Liver (tissue), 9 donors: ENCODE data around the gene SPAG16. TPM values are rescaled to one million over a fixed set of nuclear protein-coding genes. Genes with fewer than 3 reads are reported as not detected.

Experiments used
- DNase-seq: peaks from one replicate; pipeline ENCODE4 v3.0.0-alpha.2; 2017; ENCODE audit warnings: low spot score
- H3K27ac ChIP-seq, 2 donors: one replicate each; pipeline ENCODE4 v1.7.0; 2013; ENCODE audit warnings: inconsistent platforms in 2 of 2, low read length in 2 of 2, control low read depth in 1 of 2, low read depth in 1 of 2, mild to moderate bottlenecking in 1 of 2
- H3K27me3 ChIP-seq, 4 donors: one replicate each; pipeline versions ENCODE4 v1.6.1 to v1.7.0; 2013; ENCODE audit warnings: low read length in 3 of 4, inconsistent platforms in 1 of 4, mild to moderate bottlenecking in 1 of 4, moderate library complexity in 1 of 4; ENCODE audit not compliant: control insufficient read depth in 4 of 4, insufficient read depth in 4 of 4
- H3K36me3 ChIP-seq, 4 donors: one replicate each; pipeline versions ENCODE4 v1.6.1 to v1.7.0; 2013; ENCODE audit warnings: low read length in 3 of 4, mild to moderate bottlenecking in 3 of 4, low read depth in 1 of 4, moderate library complexity in 1 of 4; ENCODE audit not compliant: control insufficient read depth in 4 of 4, insufficient read depth in 3 of 4
- H3K4me1 ChIP-seq, 4 donors: one replicate each; pipeline versions ENCODE4 v1.6.1 to v1.7.0; 2013; ENCODE audit warnings: low read length in 3 of 4, mild to moderate bottlenecking in 3 of 4, moderate library complexity in 1 of 4; ENCODE audit not compliant: control insufficient read depth in 4 of 4, insufficient read depth in 4 of 4
- H3K4me3 ChIP-seq, 3 donors: one replicate each; pipeline versions ENCODE4 v1.6.1 to v1.7.0; 2013; ENCODE audit warnings: low read length in 3 of 3, control low read depth in 1 of 3, low read depth in 1 of 3, mild to moderate bottlenecking in 1 of 3
- H3K9ac ChIP-seq, 2 donors: one replicate each; pipeline ENCODE4 v1.7.0; 2013; ENCODE audit warnings: low read length in 2 of 2, mild to moderate bottlenecking in 2 of 2, moderate library complexity in 2 of 2, control low read depth in 1 of 2, low read depth in 1 of 2
- H3K9me3 ChIP-seq, 4 donors: one replicate each; pipeline versions ENCODE4 v1.6.1 to v1.7.0; 2013; ENCODE audit warnings: low read length in 3 of 4; ENCODE audit not compliant: control insufficient read depth in 4 of 4
- EGR1 ChIP-seq, 2 donors: IDR thresholded peaks; 2 replicates each; pipeline ENCODE4 v1.6.1; 2016 to 2018; ENCODE audit warnings: antibody characterized with exemption in 2 of 2, low read depth in 2 of 2
- FOXA1 ChIP-seq: IDR thresholded peaks from 2 replicates; pipeline ENCODE4 v1.6.1; 2016; ENCODE audit warnings: antibody characterized with exemption
- FOXA2 ChIP-seq: IDR thresholded peaks from 2 replicates; pipeline ENCODE4 v1.6.1; 2016; ENCODE audit warnings: antibody characterized with exemption
- GABPA ChIP-seq, 2 donors: IDR thresholded peaks in 1 of 2; conservative IDR thresholded peaks in 1 of 2; 2 replicates each; pipeline ENCODE4 v1.6.1; 2016; ENCODE audit warnings: antibody characterized with exemption in 2 of 2, mild to moderate bottlenecking in 1 of 2, moderate library complexity in 1 of 2
- HNF4A ChIP-seq, 2 donors: conservative IDR thresholded peaks; 2 replicates each; pipeline ENCODE4 v1.6.1; 2016; ENCODE audit warnings: antibody characterized with exemption in 2 of 2, mild to moderate bottlenecking in 2 of 2
- HNF4G ChIP-seq: IDR thresholded peaks from 2 replicates; pipeline ENCODE4 v1.6.1; 2016; ENCODE audit warnings: antibody characterized with exemption
- NR2F2 ChIP-seq: IDR thresholded peaks from 2 replicates; pipeline ENCODE4 v1.6.1; 2016; ENCODE audit warnings: antibody characterized with exemption
- RAD21 ChIP-seq, 2 donors: IDR thresholded peaks; 2 replicates each; pipeline ENCODE4 v1.6.1; 2016; ENCODE audit warnings: antibody characterized with exemption in 2 of 2, mild to moderate bottlenecking in 2 of 2
- RXRA ChIP-seq, 2 donors: IDR thresholded peaks; 2 replicates each; pipeline ENCODE4 v1.6.1; 2017 to 2018; ENCODE audit warnings: antibody characterized with exemption in 2 of 2, mild to moderate bottlenecking in 1 of 2
- SP1 ChIP-seq: IDR thresholded peaks from 2 replicates; pipeline ENCODE4 v1.6.1; 2018; ENCODE audit warnings: antibody characterized with exemption, mild to moderate bottlenecking
- TAF1 ChIP-seq: conservative IDR thresholded peaks from 2 replicates; pipeline ENCODE4 v1.6.1; 2016; ENCODE audit warnings: antibody characterized with exemption, mild to moderate bottlenecking
- YY1 ChIP-seq: IDR thresholded peaks from 2 replicates; pipeline ENCODE4 v1.6.1; 2016; ENCODE audit warnings: antibody characterized with exemption, mild to moderate bottlenecking
- ZBTB33 ChIP-seq: IDR thresholded peaks from 2 replicates; pipeline ENCODE4 v1.6.1; 2016; ENCODE audit warnings: antibody characterized with exemption
- WGBS: extraction: QIAGEN DNeasy Blood & Tissue Kit; methylation state at CpG from one replicate; pipeline ENCODE4 v1.1.7; 2013; 5-methylcytosine and 5-hydroxymethylcytosine counted together
- polyA plus RNA-seq, 2 donors: library from polyadenylated mRNA; stranded (reverse) in 1 of 2; unstranded in 1 of 2; fragments of 200-250 nt in 1 of 2; fragments of >200 nt in 1 of 2; fragmentation: Nextera tagmentation in 1 of 2; extraction: Ambion mirVana in 1 of 2; gene quantifications; one replicate each; pipeline versions ENCODE4 v1.2.1 to v1.2.3, GENCODE V29; 2013 to 2015
- total RNA-seq, 2 donors: library from RNA; depleted of rRNA; stranded (reverse); fragments of >200 nt; gene quantifications; one replicate each; pipeline ENCODE4 v1.2.3, GENCODE V29; 2014
- TF ChIP-seq, protein P1 (sequence below): IDR thresholded peaks from 2 replicates; pipeline ENCODE4 v1.6.1; 2016; ENCODE audit warnings: antibody characterized with exemption, mild to moderate bottlenecking
- TF ChIP-seq, protein P2 (sequence below): IDR thresholded peaks from 2 replicates; pipeline ENCODE4 v1.6.1; 2016; ENCODE audit warnings: antibody characterized with exemption
- TF ChIP-seq, protein P3 (sequence below): fragments of 150-350 bp; IDR thresholded peaks from 2 replicates; pipeline ENCODE4 v1.5.1; 2017; ENCODE audit warnings: improper control_type of control experiment, low read depth, low read length; ENCODE audit not compliant: missing input control
- donor health status: healthy.
- donor health status: healthy.
- donor health status: healthy.
- donor health status: healthy.
- donor health status: healthy.

The SPAG16 gene
- total and polyA plus RNA-seq, 4 donors = 6.4 to 12.7 (median 11.4) TPM

DNA sequence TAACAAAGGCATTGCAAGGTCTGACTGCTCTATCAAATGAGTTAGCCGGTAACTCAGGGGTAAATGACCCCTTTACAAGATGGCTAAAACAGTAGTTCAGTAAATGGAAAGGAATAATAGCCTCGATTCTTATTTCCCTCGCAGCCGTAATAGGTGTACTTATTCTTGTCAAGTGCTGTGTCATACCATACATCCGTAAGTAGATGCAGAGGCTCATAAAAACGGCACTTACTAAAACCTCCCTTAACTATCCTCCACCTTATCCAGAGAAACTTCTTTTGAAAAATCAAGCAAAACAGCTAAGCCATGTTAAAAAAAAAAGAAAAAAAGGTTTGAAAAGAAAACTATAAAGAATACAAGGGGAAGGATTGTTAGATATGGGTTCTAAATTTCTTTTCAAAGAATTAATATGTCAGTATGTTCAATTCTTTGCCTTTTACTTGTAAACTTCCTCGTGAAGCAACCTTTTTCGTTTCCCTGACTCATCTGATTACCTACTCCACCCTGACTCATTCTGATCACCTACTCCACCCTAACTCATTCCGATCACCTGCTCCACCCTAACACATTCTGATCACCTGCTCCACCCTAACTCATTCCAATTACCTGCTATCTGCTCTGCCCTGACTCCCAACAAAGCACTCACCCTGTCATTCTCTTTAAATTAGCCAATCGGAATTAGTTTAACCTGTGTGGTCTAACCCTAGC, 127.5 kb downstream of the SPAG16 start:
- DNase-seq = no peak
- WGBS = 84% methylated on average over 10 of the region's 10 CpGs
- no peak for TF ChIP-seq YY1
- no peak for TF ChIP-seq FOXA2
- TF ChIP-seq, protein P1, sequence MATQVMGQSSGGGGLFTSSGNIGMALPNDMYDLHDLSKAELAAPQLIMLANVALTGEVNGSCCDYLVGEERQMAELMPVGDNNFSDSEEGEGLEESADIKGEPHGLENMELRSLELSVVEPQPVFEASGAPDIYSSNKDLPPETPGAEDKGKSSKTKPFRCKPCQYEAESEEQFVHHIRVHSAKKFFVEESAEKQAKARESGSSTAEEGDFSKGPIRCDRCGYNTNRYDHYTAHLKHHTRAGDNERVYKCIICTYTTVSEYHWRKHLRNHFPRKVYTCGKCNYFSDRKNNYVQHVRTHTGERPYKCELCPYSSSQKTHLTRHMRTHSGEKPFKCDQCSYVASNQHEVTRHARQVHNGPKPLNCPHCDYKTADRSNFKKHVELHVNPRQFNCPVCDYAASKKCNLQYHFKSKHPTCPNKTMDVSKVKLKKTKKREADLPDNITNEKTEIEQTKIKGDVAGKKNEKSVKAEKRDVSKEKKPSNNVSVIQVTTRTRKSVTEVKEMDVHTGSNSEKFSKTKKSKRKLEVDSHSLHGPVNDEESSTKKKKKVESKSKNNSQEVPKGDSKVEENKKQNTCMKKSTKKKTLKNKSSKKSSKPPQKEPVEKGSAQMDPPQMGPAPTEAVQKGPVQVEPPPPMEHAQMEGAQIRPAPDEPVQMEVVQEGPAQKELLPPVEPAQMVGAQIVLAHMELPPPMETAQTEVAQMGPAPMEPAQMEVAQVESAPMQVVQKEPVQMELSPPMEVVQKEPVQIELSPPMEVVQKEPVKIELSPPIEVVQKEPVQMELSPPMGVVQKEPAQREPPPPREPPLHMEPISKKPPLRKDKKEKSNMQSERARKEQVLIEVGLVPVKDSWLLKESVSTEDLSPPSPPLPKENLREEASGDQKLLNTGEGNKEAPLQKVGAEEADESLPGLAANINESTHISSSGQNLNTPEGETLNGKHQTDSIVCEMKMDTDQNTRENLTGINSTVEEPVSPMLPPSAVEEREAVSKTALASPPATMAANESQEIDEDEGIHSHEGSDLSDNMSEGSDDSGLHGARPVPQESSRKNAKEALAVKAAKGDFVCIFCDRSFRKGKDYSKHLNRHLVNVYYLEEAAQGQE = no peak
- no peak for TF ChIP-seq RAD21 (IDR thresholded peaks at IDR 0.05)
- no peak for TF ChIP-seq GABPA (IDR thresholded peaks at IDR 0.05 in 1 of 2, conservative IDR thresholded peaks at IDR 0.05 in 1 of 2)
- no peak for TF ChIP-seq TAF1
- TF ChIP-seq, protein P2, sequence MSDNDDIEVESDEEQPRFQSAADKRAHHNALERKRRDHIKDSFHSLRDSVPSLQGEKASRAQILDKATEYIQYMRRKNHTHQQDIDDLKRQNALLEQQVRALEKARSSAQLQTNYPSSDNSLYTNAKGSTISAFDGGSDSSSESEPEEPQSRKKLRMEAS = no peak
- no peak for TF ChIP-seq SP1
- no peak for TF ChIP-seq RXRA (IDR thresholded peaks at IDR 0.05)
- TF ChIP-seq EGR1 (IDR thresholded peaks at IDR 0.05; ENCODE audit: low read depth in 2 of 2) = no peak
- TF ChIP-seq ZBTB33 = no peak
- TF ChIP-seq NR2F2 = no peak
- TF ChIP-seq FOXA1 = no peak
- TF ChIP-seq HNF4G = no peak
- TF ChIP-seq, protein P3, sequence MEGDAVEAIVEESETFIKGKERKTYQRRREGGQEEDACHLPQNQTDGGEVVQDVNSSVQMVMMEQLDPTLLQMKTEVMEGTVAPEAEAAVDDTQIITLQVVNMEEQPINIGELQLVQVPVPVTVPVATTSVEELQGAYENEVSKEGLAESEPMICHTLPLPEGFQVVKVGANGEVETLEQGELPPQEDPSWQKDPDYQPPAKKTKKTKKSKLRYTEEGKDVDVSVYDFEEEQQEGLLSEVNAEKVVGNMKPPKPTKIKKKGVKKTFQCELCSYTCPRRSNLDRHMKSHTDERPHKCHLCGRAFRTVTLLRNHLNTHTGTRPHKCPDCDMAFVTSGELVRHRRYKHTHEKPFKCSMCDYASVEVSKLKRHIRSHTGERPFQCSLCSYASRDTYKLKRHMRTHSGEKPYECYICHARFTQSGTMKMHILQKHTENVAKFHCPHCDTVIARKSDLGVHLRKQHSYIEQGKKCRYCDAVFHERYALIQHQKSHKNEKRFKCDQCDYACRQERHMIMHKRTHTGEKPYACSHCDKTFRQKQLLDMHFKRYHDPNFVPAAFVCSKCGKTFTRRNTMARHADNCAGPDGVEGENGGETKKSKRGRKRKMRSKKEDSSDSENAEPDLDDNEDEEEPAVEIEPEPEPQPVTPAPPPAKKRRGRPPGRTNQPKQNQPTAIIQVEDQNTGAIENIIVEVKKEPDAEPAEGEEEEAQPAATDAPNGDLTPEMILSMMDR = no peak
- Histone ChIP-seq H3K9ac (no peak overlapping the region), H3K27me3 (no peaks in the 10 kb centered on the region), H3K27ac (no peak overlapping the region), H3K4me1 (no peaks in the 10 kb centered on the region), H3K36me3 (no peaks in the 10 kb centered on the region), H3K4me3 (no peak overlapping the region), H3K9me3 (no peaks in the 10 kb centered on the region)

GRCh38 chr2:213415093-213415492, 130.8 kb downstream of the SPAG16 start:
- 92% methylated on average over 1 of the region's 1 CpG for WGBS
- Histone ChIP-seq H3K27me3 (no peaks in the 10 kb centered on the region), H3K4me1 (no peaks in the 10 kb centered on the region), H3K27ac (no peak overlapping the region), H3K9ac (no peak overlapping the region), H3K9me3 (no peaks in the 10 kb centered on the region), H3K36me3 (no peaks in the 10 kb centered on the region), H3K4me3 (no peak overlapping the region)
- TF ChIP-seq EGR1 (IDR thresholded peaks at IDR 0.05; ENCODE audit: low read depth in 2 of 2) (no peak), HNF4A (conservative IDR thresholded peaks at IDR 0.05) (no peak), HNF4G (no peak), ZBTB33 (no peak), NR2F2 (no peak), FOXA2 (no peak)
- TF ChIP-seq, protein P3 = no peak
- no peak for DNase-seq
